Measurements from ENCODE around the gene MAP7.

Gene MAP7

GRCh38 chr6:136408204-136408603 lies 142.0 kb downstream of the MAP7 start:
- DNase-seq: no peak
- H3K4me2 ChIP-seq (ENCODE audit: low read length): no peak overlapping the region
- no CpG with 5 or more reads among the region's 4 CpGs for WGBS (ENCODE audit: extremely low coverage, insufficient coverage, low lambda C conversion rate)
- H3K9ac ChIP-seq (ENCODE audit: low read length): no peak overlapping the region
- no peak overlapping the region for H2BK5ac ChIP-seq (ENCODE audit: low read length)
- no peak overlapping the region for H4K8ac ChIP-seq (ENCODE audit: low read depth, low read length)
- H2BK120ac ChIP-seq (ENCODE audit: low read depth, low read length): no peak overlapping the region
- no peaks in the 10 kb centered on the region for H3K4me1 ChIP-seq (ENCODE audit: control insufficient read depth, low read depth, low read length)
- no peaks in the 10 kb centered on the region for H3K27me3 ChIP-seq (ENCODE audit: insufficient read depth, low read length, poor library complexity)
- H4K5ac ChIP-seq (ENCODE audit: low read length): no peak overlapping the region
- H3K4me3 ChIP-seq (ENCODE audit: low read length): no peak overlapping the region
- no peaks in the 10 kb centered on the region for H3K79me1 ChIP-seq (ENCODE audit: low read length)
- H3K79me2 ChIP-seq (ENCODE audit: control insufficient read depth, insufficient read depth, low read length): no peaks in the 10 kb centered on the region
- no peak overlapping the region for H3K4ac ChIP-seq (ENCODE audit: low read depth, low read length)
- H2BK15ac ChIP-seq (replicated peaks; ENCODE audit: low read depth): no peak overlapping the region
- H3K56ac ChIP-seq (ENCODE audit: low read length): no peak overlapping the region
- H3K18ac ChIP-seq (ENCODE audit: low read length): no peak overlapping the region
- H3K36me3 ChIP-seq (ENCODE audit: control insufficient read depth, insufficient read depth, low read length): no peaks in the 10 kb centered on the region
- H2AK5ac ChIP-seq (ENCODE audit: low read length): no peak overlapping the region
- no peak overlapping the region for H3K27ac ChIP-seq (ENCODE audit: low read depth, low read length)
- no peak overlapping the region for H3K23ac ChIP-seq (ENCODE audit: low read length)

GRCh38 chr6:136405420-136406029 lies 144.7 kb downstream of the MAP7 start:
- H3K56ac ChIP-seq (ENCODE audit: low read length): no peak overlapping the region
- H3K4ac ChIP-seq (ENCODE audit: low read depth, low read length): no peak overlapping the region
- DNase-seq: no peak
- no peaks in the 10 kb centered on the region for H3K36me3 ChIP-seq (ENCODE audit: control insufficient read depth, insufficient read depth, low read length)
- no CpG with 5 or more reads among the region's 3 CpGs for WGBS (ENCODE audit: extremely low coverage, insufficient coverage, low lambda C conversion rate)
- H3K27ac ChIP-seq (ENCODE audit: low read depth, low read length): no peak overlapping the region
- no peaks in the 10 kb centered on the region for H3K4me1 ChIP-seq (ENCODE audit: control insufficient read depth, low read depth, low read length)
- no peak overlapping the region for H4K8ac ChIP-seq (ENCODE audit: low read depth, low read length)
- H3K23ac ChIP-seq (ENCODE audit: low read length): no peak overlapping the region
- no peak overlapping the region for H4K5ac ChIP-seq (ENCODE audit: low read length)
- H2BK15ac ChIP-seq (replicated peaks; ENCODE audit: low read depth): no peak overlapping the region
- no peak overlapping the region for H2BK5ac ChIP-seq (ENCODE audit: low read length)
- H2AK5ac ChIP-seq (ENCODE audit: low read length): no peak overlapping the region
- H3K27me3 ChIP-seq (ENCODE audit: insufficient read depth, low read length, poor library complexity): no peaks in the 10 kb centered on the region
- H3K79me2 ChIP-seq (ENCODE audit: control insufficient read depth, insufficient read depth, low read length): no peaks in the 10 kb centered on the region
- H3K4me3 ChIP-seq (ENCODE audit: low read length): no peak overlapping the region
- no peak overlapping the region for H2BK120ac ChIP-seq (ENCODE audit: low read depth, low read length)
- no peak overlapping the region for H3K4me2 ChIP-seq (ENCODE audit: low read length)
- no peak overlapping the region for H3K18ac ChIP-seq (ENCODE audit: low read length)
- no peaks in the 10 kb centered on the region for H3K79me1 ChIP-seq (ENCODE audit: low read length)
- no peak overlapping the region for H3K9ac ChIP-seq (ENCODE audit: low read length)

GRCh38 chr6:136404627-136405419 lies 145.4 kb downstream of the MAP7 start:
- Histone ChIP-seq H3K79me1 (ENCODE audit: low read length) (no peaks in the 10 kb centered on the region), H3K4me3 (ENCODE audit: low read length) (no peak overlapping the region), H3K56ac (ENCODE audit: low read length) (no peak overlapping the region), H3K36me3 (ENCODE audit: control insufficient read depth, insufficient read depth, low read length) (no peaks in the 10 kb centered on the region), H3K9ac (ENCODE audit: low read length) (no peak overlapping the region), H3K4ac (ENCODE audit: low read depth, low read length) (no peak overlapping the region), H3K4me1 (ENCODE audit: control insufficient read depth, low read depth, low read length) (no peaks in the 10 kb centered on the region), H3K4me2 (ENCODE audit: low read length) (no peak overlapping the region), H2BK120ac (ENCODE audit: low read depth, low read length) (no peak overlapping the region), H2AK5ac (ENCODE audit: low read length) (no peak overlapping the region), H2BK5ac (ENCODE audit: low read length) (no peak overlapping the region), H4K5ac (ENCODE audit: low read length) (no peak overlapping the region), H4K8ac (ENCODE audit: low read depth, low read length) (no peak overlapping the region), H3K27me3 (ENCODE audit: insufficient read depth, low read length, poor library complexity) (no peaks in the 10 kb centered on the region), H3K18ac (ENCODE audit: low read length) (no peak overlapping the region), H3K27ac (ENCODE audit: low read depth, low read length) (no peak overlapping the region), H3K23ac (ENCODE audit: low read length) (no peak overlapping the region), H3K79me2 (ENCODE audit: control insufficient read depth, insufficient read depth, low read length) (no peaks in the 10 kb centered on the region), H2BK15ac (replicated peaks; ENCODE audit: low read depth) (no peak overlapping the region)
- WGBS (ENCODE audit: extremely low coverage, insufficient coverage, low lambda C conversion rate): no CpG with 5 or more reads among the region's 6 CpGs
- no peak for DNase-seq

- H2BK5ac ChIP-seq (ENCODE audit: low read length): no peak overlapping the region
- H3K18ac ChIP-seq (ENCODE audit: low read length): no peak overlapping the region
- no peak overlapping the region for H2BK15ac ChIP-seq (replicated peaks; ENCODE audit: low read depth)
- no peak overlapping the region for H3K23ac ChIP-seq (ENCODE audit: low read length)
- no peak overlapping the region for H3K9ac ChIP-seq (ENCODE audit: low read length)
- H4K5ac ChIP-seq (ENCODE audit: low read length): no peak overlapping the region
- H3K4me3 ChIP-seq (ENCODE audit: low read length): no peak overlapping the region
- no peak overlapping the region for H3K4ac ChIP-seq (ENCODE audit: low read depth, low read length)
- no peak overlapping the region for H3K27ac ChIP-seq (ENCODE audit: low read depth, low read length)
- no peaks in the 10 kb centered on the region for H3K79me1 ChIP-seq (ENCODE audit: low read length)
- H3K36me3 ChIP-seq (ENCODE audit: control insufficient read depth, insufficient read depth, low read length): no peaks in the 10 kb centered on the region
- no peaks in the 10 kb centered on the region for H3K4me1 ChIP-seq (ENCODE audit: control insufficient read depth, low read depth, low read length)
- H3K4me2 ChIP-seq (ENCODE audit: low read length): no peak overlapping the region
- no peak overlapping the region for H2AK5ac ChIP-seq (ENCODE audit: low read length)
- H4K8ac ChIP-seq (ENCODE audit: low read depth, low read length): no peak overlapping the region
- no CpG with 5 or more reads among the region's 3 CpGs for WGBS (ENCODE audit: extremely low coverage, insufficient coverage, low lambda C conversion rate)
- no peaks in the 10 kb centered on the region for H3K79me2 ChIP-seq (ENCODE audit: control insufficient read depth, insufficient read depth, low read length)
- no peaks in the 10 kb centered on the region for H3K27me3 ChIP-seq (ENCODE audit: insufficient read depth, low read length, poor library complexity)
- no peak overlapping the region for H3K56ac ChIP-seq (ENCODE audit: low read length)
- H2BK120ac ChIP-seq (ENCODE audit: low read depth, low read length): no peak overlapping the region
- DNase-seq: no peak
These were observed 146.2 kb downstream of the MAP7 start for GRCh38 chr6:136404007-136404406.

- H3K36me3 ChIP-seq (ENCODE audit: control insufficient read depth, insufficient read depth, low read length): no peaks in the 10 kb centered on the region
- DNase-seq: peak; percentile 27
- no peaks in the 10 kb centered on the region for H3K79me1 ChIP-seq (ENCODE audit: low read length)
- no peak overlapping the region for H3K27ac ChIP-seq (ENCODE audit: low read depth, low read length)
- H3K9ac ChIP-seq (ENCODE audit: low read length): no peak overlapping the region
- no peak overlapping the region for H3K4ac ChIP-seq (ENCODE audit: low read depth, low read length)
- H3K4me1 ChIP-seq (ENCODE audit: control insufficient read depth, low read depth, low read length): no peaks in the 10 kb centered on the region
- no peak overlapping the region for H3K4me3 ChIP-seq (ENCODE audit: low read length)
- H3K79me2 ChIP-seq (ENCODE audit: control insufficient read depth, insufficient read depth, low read length): no peaks in the 10 kb centered on the region
- H3K4me2 ChIP-seq (ENCODE audit: low read length): no peak overlapping the region
- no CpG with 5 or more reads among the region's 6 CpGs for WGBS (ENCODE audit: extremely low coverage, insufficient coverage, low lambda C conversion rate)
- no peak overlapping the region for H4K8ac ChIP-seq (ENCODE audit: low read depth, low read length)
- H4K5ac ChIP-seq (ENCODE audit: low read length): no peak overlapping the region
- no peaks in the 10 kb centered on the region for H3K27me3 ChIP-seq (ENCODE audit: insufficient read depth, low read length, poor library complexity)
- no peak overlapping the region for H2BK120ac ChIP-seq (ENCODE audit: low read depth, low read length)
- no peak overlapping the region for H2BK5ac ChIP-seq (ENCODE audit: low read length)
- H3K56ac ChIP-seq (ENCODE audit: low read length): no peak overlapping the region
- H2BK15ac ChIP-seq (replicated peaks; ENCODE audit: low read depth): no peak overlapping the region
- no peak overlapping the region for H2AK5ac ChIP-seq (ENCODE audit: low read length)
- no peak overlapping the region for H3K18ac ChIP-seq (ENCODE audit: low read length)
- no peak overlapping the region for H3K23ac ChIP-seq (ENCODE audit: low read length)
These were observed 146.9 kb downstream of the MAP7 start for GRCh38 chr6:136403110-136403980.

All from mesendoderm (in vitro differentiated cells).